HFFc6 (cell line): ENCODE measurements around the gene AKAP6. TPM values are rescaled to one million over a fixed set of nuclear protein-coding genes. Genes with fewer than 3 reads are reported as not detected.
A peak's percentile ranks its signal among the peaks of the same experiment; 100 is the strongest.

Source experiments
- DNase-seq: peaks from one replicate; pipeline ENCODE4 v3.0.0-alpha.2; 2018
- H3K27ac Mint-ChIP-seq: 2 replicates; pipeline ENCODE4 v1.8.0; 2020; ENCODE audit warnings: mild to moderate bottlenecking, mixed read lengths
- H3K27me3 Mint-ChIP-seq: 2 replicates; pipeline ENCODE4 v1.8.0; 2021; ENCODE audit warnings: mild to moderate bottlenecking, moderate library complexity, mixed read lengths; ENCODE audit not compliant: insufficient read depth
- H3K36me3 Mint-ChIP-seq: 2 replicates; pipeline ENCODE4 v1.8.0; 2021; ENCODE audit warnings: low read depth, mixed read lengths
- H3K4me1 Mint-ChIP-seq: 2 replicates; pipeline ENCODE4 v1.8.0; 2020; ENCODE audit warnings: low read depth, mixed read lengths
- H3K4me3 Mint-ChIP-seq: 2 replicates; pipeline ENCODE4 v1.8.0; 2020; ENCODE audit warnings: mild to moderate bottlenecking, moderate library complexity, mixed read lengths
- H3K9me3 Mint-ChIP-seq: 2 replicates; pipeline ENCODE4 v1.8.0; 2020; ENCODE audit warnings: mild to moderate bottlenecking, mixed read lengths
- CTCF ChIP-seq: fragments of 200-600 bp; sonication (generic); IDR thresholded peaks from 2 replicates; pipeline ENCODE4 v1.5.0; 2021; ENCODE audit warnings: antibody characterized with exemption, mild to moderate bottlenecking
- total RNA-seq, 6 experiments: library from RNA; stranded (reverse); fragmentation: NEBNext Ultra II Directional; extraction: Animal tissue kit (Norgen Biotek cat#: 25700); gene quantifications; 2 replicates in 1 of 6; 3 replicates in 5 of 6; pipeline ENCODE4 v1.2.3, GENCODE V29; 2021

Gene AKAP6
- total RNA-seq, 6 experiments from 2014 or later: 6.1 to 9.8 (median 6.5) TPM

- TF ChIP-seq CTCF: no peak
- no peaks in the 10 kb centered on the region for H3K36me3 Mint-ChIP-seq
- no peaks in the 10 kb centered on the region for H3K9me3 Mint-ChIP-seq
- H3K27me3 Mint-ChIP-seq: peaks cover 1% of the 10 kb centered on the region; the same call in 1 of the 2 replicates
- H3K27ac Mint-ChIP-seq: no peak overlapping the region
- no peak overlapping the region for H3K4me3 Mint-ChIP-seq
- no peaks in the 10 kb centered on the region; the same call in none of the 2 replicates for H3K4me1 Mint-ChIP-seq
- DNase-seq: no peak
Measured at GRCh38 chr14:32545095-32545494, 216.0 kb downstream of the AKAP6 start.

DNA sequence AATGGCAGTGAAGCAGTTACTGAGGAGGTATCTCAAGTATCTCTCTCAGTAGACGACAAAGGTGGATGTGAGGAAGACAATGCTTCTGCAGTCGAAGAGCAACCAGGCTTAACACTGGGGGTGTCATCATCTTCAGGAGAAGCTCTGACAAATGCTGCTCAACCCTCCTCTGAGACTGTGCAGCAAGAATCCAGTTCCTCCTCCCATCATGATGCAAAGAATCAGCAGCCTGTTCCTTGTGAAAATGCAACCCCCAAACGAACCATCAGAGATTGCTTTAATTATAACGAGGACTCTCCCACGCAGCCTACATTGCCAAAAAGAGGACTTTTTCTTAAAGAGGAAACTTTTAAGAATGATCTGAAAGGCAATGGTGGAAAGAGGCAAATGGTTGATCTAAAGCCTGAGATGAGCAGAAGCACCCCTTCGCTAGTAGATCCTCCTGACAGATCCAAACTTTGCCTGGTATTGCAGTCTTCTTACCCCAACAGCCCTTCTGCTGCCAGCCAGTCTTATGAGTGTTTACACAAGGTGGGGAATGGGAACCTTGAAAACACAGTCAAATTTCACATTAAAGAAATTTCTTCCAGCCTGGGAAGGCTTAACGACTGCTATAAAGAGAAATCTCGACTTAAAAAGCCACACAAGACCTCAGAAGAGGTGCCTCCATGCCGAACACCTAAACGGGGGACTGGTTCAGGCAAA, 216.6 kb downstream of the AKAP6 start:
- H3K9me3 Mint-ChIP-seq: no peaks in the 10 kb centered on the region
- no peaks in the 10 kb centered on the region for H3K36me3 Mint-ChIP-seq
- no peak for TF ChIP-seq CTCF
- DNase-seq: no peak
- H3K27ac Mint-ChIP-seq: no peak overlapping the region
- H3K4me1 Mint-ChIP-seq: no peaks in the 10 kb centered on the region; the same call in none of the 2 replicates
- H3K27me3 Mint-ChIP-seq: peaks cover 1% of the 10 kb centered on the region; the same call in 1 of the 2 replicates
- no peak overlapping the region for H3K4me3 Mint-ChIP-seq

GRCh38 chr14:32546246-32546645, 217.1 kb downstream of the AKAP6 start:
- no peak for DNase-seq
- Mint-ChIP-seq H3K27ac (no peak overlapping the region), H3K4me3 (no peak overlapping the region), H3K27me3 (peaks cover 1% of the 10 kb centered on the region; the same call in 1 of the 2 replicates), H3K36me3 (no peaks in the 10 kb centered on the region), H3K9me3 (no peaks in the 10 kb centered on the region), H3K4me1 (no peaks in the 10 kb centered on the region; the same call in none of the 2 replicates)
- no peak for TF ChIP-seq CTCF

- no peak for TF ChIP-seq CTCF
- no peaks in the 10 kb centered on the region for H3K36me3 Mint-ChIP-seq
- H3K27ac Mint-ChIP-seq: no peak overlapping the region
Measured at GRCh38 chr14:32552766-32553165, 223.7 kb downstream of the AKAP6 start.

DNA sequence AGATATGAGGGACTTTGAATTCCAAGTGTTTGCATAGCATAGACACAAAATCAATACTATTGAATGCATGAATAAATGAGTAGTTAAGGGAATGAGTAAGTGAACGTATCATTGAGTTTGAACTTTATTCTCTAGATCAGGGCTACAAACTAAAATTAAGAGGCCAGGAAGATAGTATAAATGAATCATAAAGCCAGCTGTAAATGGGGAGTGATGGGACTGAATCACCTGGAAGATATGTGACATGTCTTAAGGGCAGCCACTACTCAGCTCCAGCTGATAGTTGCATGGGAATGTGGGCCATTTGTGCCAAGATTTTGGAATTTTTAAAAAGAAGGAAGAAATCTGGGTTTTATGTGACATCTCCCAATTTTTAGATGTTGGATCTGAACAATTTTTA, 229.9 kb downstream of the AKAP6 start:
- Mint-ChIP-seq H3K27me3 (no peaks in the 10 kb centered on the region), H3K4me3 (no peak overlapping the region), H3K27ac (no peak overlapping the region), H3K36me3 (no peaks in the 10 kb centered on the region), H3K9me3 (no peaks in the 10 kb centered on the region), H3K4me1 (peaks cover 9% of the 10 kb centered on the region)
- TF ChIP-seq CTCF: no peak
- peak; percentile 36 for DNase-seq

More at GRCh38 chr14:32552766-32553165, 223.7 kb downstream of the AKAP6 start:
- Mint-ChIP-seq H3K27me3 (no peaks in the 10 kb centered on the region), H3K9me3 (no peaks in the 10 kb centered on the region), H3K4me1 (no peaks in the 10 kb centered on the region), H3K4me3 (no peak overlapping the region)
- DNase-seq: no peak
